NAMALWA (cell line): Measurements from ENCODE around the gene COA7.

Experiments
- DNase-seq: peaks from one replicate; pipeline ENCODE4 v3.0.0-alpha.2; 2015; ENCODE audit warnings: low spot score

The COA7 gene

GRCh38 chr1:52669696-52670095, 28.5 kb downstream of the COA7 start:
- DNase-seq: no peak

GRCh38 chr1:52668711-52669110, 29.4 kb downstream of the COA7 start:
- DNase-seq: no peak

- DNase-seq: no peak
Measured at GRCh38 chr1:52667984-52668383, 30.2 kb downstream of the COA7 start.

GRCh38 chr1:52667290-52667689, 30.9 kb downstream of the COA7 start:
- DNase-seq: no peak

- no peak for DNase-seq
Measured at GRCh38 chr1:52665006-52665941, 32.9 kb downstream of the COA7 start.

- no peak for DNase-seq
Measured at GRCh38 chr1:52663716-52664115, 34.4 kb downstream of the COA7 start.

GRCh38 chr1:52662645-52663313, 35.4 kb downstream of the COA7 start:
- no peak for DNase-seq

- no peak for DNase-seq
Measured at GRCh38 chr1:52660807-52661206, 37.3 kb downstream of the COA7 start.

GRCh38 chr1:52659851-52660596, 38.1 kb downstream of the COA7 start:
- DNase-seq: no peak

- no peak for DNase-seq
Measured at GRCh38 chr1:52659356-52659755, 38.8 kb downstream of the COA7 start.

GRCh38 chr1:52658795-52659194, 39.4 kb downstream of the COA7 start:
- no peak for DNase-seq

GRCh38 chr1:52657702-52658101, 40.4 kb downstream of the COA7 start:
- no peak for DNase-seq

GRCh38 chr1:52654063-52654462, 44.1 kb downstream of the COA7 start:
- no peak for DNase-seq

- no peak for DNase-seq
Measured at GRCh38 chr1:52653207-52653849, 44.8 kb downstream of the COA7 start.

- DNase-seq: no peak
Measured at GRCh38 chr1:52651904-52652303, 46.2 kb downstream of the COA7 start.

- no peak for DNase-seq
Measured at GRCh38 chr1:52645261-52645660, 52.9 kb downstream of the COA7 start.

- DNase-seq: no peak
Measured at GRCh38 chr1:52641307-52641706, 56.8 kb downstream of the COA7 start.

GRCh38 chr1:52640697-52641096, 57.5 kb downstream of the COA7 start:
- no peak for DNase-seq

GRCh38 chr1:52637946-52638345, 60.2 kb downstream of the COA7 start:
- DNase-seq: no peak

- DNase-seq: peak; percentile 86
Measured at GRCh38 chr1:52636721-52637695, 61.1 kb downstream of the COA7 start.
